Fibroblast of villous mesenchyme (primary cell): Measurements from ENCODE around the gene MSL2. TPM values are rescaled to one million over a fixed set of nuclear protein-coding genes. Genes with fewer than 3 reads are reported as not detected.
"Not testable (repeated sequence)": the region's sequence is repeated elsewhere in the genome, so short reads cannot be mapped to it uniquely, and the experiment has no call there.

Source experiments
- DNase-seq: peaks from one replicate; pipeline ENCODE4 v3.0.0-alpha.2; 2010; ENCODE audit warnings: low read depth
- H3K4me3 ChIP-seq: 2 replicates; pipeline ENCODE4 v1.5.1; 2011; ENCODE audit warnings: low read depth, mild to moderate bottlenecking, low read length
- total RNA-seq: library from RNA; depleted of rRNA; stranded (reverse); fragments of >200 nt; gene quantifications from 2 replicates; pipeline ENCODE4 v1.2.3, GENCODE V29; 2012
- TF ChIP-seq, protein P1 (sequence below): IDR thresholded peaks from 2 replicates; pipeline ENCODE4 v1.5.1; 2012; ENCODE audit warnings: low read depth, mild to moderate bottlenecking, low read length; ENCODE audit not compliant: insufficient read depth

MSL2 gene
- total RNA-seq, 1 donor, result 22.0 TPM

DNA sequence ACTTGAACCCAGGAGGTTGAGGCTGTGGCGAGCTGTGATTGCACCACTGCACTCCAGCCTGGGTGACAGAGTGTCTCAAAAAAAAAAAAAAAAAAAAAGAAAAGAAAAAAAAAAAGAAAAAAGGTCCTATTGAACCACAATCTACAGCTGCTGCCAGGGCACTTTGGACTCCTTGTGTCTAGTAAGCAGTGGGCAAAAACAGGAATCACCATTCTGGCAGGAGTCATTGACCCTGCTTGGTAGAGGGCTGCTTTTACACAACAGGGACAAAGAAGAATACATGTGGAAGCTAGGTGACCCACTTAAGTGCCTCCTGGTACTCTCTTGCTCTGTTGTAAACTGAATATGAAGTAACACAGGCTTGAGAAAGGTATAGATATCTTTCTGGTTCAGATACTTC is 39.4 kb upstream of the MSL2 start:
- no peak overlapping the region for H3K4me3 ChIP-seq
- TF ChIP-seq, protein P1, sequence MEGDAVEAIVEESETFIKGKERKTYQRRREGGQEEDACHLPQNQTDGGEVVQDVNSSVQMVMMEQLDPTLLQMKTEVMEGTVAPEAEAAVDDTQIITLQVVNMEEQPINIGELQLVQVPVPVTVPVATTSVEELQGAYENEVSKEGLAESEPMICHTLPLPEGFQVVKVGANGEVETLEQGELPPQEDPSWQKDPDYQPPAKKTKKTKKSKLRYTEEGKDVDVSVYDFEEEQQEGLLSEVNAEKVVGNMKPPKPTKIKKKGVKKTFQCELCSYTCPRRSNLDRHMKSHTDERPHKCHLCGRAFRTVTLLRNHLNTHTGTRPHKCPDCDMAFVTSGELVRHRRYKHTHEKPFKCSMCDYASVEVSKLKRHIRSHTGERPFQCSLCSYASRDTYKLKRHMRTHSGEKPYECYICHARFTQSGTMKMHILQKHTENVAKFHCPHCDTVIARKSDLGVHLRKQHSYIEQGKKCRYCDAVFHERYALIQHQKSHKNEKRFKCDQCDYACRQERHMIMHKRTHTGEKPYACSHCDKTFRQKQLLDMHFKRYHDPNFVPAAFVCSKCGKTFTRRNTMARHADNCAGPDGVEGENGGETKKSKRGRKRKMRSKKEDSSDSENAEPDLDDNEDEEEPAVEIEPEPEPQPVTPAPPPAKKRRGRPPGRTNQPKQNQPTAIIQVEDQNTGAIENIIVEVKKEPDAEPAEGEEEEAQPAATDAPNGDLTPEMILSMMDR, result no peak
- DNase-seq, result no peak

DNA sequence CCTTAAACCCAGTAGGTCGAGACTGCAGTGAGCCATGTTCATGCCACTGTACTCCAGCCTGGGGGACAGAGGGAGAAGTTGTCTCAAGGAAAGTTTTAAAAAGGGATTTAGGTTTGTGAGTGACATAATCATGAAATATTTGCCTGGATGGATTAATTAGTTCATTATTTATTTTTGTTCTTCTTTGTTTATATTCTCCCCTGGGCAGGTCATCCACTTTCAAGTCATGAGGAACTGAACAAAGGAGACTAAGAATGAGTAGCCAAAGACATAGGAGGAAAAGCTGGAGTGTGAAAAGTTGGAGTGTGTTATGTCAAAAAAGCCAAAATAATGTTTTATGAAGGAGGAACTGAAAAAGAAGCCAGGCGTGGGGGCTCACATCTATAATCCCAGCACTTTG is 36.3 kb upstream of the MSL2 start:
- TF ChIP-seq, protein P1, result no peak
- DNase-seq, result no peak
- H3K4me3 ChIP-seq, result no peak overlapping the region

DNA sequence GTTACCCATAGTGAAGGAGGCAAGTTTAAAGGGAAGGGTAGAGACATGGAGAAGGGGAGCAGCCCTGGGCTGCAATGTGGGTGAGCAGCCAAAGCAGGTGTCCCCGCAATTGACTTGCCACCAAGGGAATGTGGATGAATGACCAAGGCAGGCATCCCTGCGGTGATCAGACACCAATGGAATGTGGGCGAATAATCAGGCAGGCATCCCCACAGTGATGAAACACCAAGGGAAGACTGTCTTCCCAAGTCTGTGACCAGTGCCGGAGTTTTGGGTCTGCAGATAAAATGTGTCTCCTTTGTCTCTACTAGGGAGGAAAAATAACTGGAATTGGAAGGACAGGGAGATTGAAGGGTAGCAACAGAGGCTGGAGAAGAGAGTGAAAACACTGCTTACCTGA is 26.6 kb upstream of the MSL2 start:
- not testable (repeated sequence) for DNase-seq, H3K4me3 ChIP-seq

DNA sequence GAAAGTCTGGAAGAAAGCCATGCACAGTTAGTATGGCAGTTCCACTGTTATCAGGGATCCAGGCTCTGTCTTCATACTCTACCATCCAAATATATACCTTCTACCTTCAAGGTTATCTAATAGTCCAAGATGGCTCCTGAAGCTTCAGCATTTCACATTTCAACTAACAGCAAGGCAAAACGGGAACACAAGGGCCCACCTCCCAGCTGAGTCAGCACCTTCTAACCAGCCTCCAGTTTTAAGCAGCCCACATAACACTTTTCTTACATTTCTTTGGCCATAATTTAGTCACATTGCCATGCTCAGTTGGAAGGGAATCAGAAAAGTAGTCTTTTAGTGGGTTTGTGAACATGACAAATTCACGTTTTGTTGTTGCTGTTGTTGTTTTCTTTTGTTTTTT is 15.4 kb upstream of the MSL2 start:
- no peak overlapping the region for H3K4me3 ChIP-seq
- TF ChIP-seq, protein P1, result no peak
- DNase-seq, result no peak

DNA sequence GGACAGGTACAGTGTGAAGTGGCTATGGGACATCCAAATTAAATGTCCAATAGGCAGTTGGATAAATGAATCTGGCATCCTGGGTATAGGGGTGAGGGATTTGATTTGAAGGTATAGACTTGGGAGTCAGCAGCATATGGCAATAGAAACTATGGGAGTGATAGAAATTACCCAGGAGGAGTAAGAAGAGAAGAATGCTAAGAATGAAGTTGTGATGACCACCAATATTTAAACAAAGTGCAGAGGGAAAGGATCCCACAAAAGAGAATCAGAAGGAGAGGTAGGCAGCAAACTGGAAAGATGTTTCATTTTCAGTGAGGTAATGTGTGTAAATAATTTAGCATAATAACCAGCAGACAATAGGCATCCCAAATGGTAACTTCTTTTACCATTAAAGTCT is 13.8 kb upstream of the MSL2 start:
- TF ChIP-seq, protein P1, result no peak
- H3K4me3 ChIP-seq, result no peak overlapping the region
- peak; percentile 34 for DNase-seq

DNA sequence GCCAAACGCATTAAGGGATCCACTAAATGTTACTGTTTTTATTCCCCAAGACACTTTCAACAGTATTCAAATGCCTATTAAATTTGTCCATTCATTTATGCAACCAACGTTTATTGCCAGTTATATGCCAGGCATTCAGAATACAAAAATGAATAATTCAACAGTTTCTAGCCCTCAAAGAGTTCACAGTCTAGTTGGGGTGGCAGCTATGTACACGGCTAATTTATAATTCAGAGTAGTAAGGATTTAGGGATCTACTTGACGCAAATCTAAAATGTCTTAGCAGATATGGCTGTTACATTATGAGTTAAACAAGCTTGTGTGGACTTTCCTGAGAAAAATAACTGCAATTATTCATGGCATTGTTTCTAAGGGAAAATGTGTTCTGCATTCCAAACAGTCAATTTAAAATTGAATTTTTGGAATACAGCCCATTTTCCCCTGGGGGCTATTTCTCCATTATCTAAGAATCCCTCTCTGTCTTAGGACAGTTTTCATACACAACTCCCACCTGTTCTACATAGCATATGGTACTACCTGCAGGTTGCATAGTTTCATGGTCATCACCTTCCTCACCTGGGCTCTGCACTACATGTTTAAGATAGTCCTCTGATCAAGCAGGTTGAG is 11.5 kb upstream of the MSL2 start:
- H3K4me3 ChIP-seq, result no peak overlapping the region
- TF ChIP-seq, protein P1, result no peak
- no peak for DNase-seq

DNA sequence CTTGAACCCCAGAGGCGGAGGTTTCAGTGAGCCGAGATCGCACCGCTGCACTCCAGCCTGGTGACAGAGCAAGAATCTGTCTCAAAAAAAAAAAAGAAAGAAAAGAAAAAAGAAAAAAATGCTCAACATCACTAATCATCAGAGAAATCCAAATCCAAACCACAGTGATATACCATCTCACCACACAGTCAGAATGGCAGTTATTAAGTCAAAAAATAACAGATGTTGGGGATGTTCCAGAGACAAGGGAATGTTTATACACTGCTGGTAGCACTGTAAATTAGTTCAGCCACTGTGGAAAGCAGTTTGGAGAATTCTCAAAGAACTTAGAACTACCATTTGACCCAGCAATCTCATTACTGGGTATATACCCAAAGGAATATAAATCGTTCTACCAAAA is 3.1 kb upstream of the MSL2 start:
- peak; percentile 24 for DNase-seq
- not testable (repeated sequence) for H3K4me3 ChIP-seq

DNA sequence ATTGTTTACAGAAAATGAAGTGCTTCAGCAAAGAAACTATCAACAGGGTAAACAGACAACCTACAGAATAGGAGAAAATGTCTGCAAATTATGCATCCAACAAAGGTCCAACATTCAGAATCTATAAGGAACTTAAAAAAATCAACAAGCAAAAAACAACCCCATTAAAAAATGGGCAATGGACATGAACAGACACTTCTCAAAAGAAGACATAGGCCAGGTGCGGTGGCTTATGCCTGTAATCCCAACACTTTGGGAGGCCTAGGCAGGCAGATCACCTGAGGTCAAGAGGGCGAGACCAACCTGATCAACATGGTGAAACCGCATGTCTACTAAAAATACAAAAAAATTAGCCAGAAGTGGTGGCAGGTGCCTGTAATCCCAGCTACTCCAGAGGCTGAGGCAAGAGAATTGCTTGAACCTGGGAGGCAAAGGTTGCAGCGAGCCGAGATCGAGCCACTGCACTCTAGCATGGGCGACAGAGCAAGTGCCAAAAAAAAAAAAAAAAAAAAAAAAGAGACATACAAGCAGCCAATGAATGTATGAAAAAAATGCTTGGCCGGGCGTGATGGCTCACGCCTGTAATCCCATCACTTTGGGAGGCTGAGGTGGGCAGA is 2.4 kb upstream of the MSL2 start:
- H3K4me3 ChIP-seq, DNase-seq: not testable (repeated sequence)
